SKM-1 treated with dmso at 0.1 percent for 144 hours (cell line): ENCODE results near the gene ZNF540.
"Not testable (repeated sequence)": the region's sequence is repeated elsewhere in the genome, so short reads cannot be mapped to it uniquely, and the experiment has no call there.

Source experiments
- DNase-seq: peaks from one replicate; lab custom pipeline; 2025; ENCODE audit not compliant: unreplicated experiment; lab: John Stamatoyannopoulos, UW

Gene ZNF540

GRCh38 chr19:37594304-37594981 is at the start of gene ZNF540, which contains the start of gene ZNF571:
ZNF540 (plus strand) TSS chr19:37594876; CDS start chr19:37598448, 3,572 bp downstream.
ZNF571 (minus strand) TSS chr19:37594792; CDS start chr19:37586676, 8,116 bp downstream.
- peak; percentile 93 for DNase-seq

DNA sequence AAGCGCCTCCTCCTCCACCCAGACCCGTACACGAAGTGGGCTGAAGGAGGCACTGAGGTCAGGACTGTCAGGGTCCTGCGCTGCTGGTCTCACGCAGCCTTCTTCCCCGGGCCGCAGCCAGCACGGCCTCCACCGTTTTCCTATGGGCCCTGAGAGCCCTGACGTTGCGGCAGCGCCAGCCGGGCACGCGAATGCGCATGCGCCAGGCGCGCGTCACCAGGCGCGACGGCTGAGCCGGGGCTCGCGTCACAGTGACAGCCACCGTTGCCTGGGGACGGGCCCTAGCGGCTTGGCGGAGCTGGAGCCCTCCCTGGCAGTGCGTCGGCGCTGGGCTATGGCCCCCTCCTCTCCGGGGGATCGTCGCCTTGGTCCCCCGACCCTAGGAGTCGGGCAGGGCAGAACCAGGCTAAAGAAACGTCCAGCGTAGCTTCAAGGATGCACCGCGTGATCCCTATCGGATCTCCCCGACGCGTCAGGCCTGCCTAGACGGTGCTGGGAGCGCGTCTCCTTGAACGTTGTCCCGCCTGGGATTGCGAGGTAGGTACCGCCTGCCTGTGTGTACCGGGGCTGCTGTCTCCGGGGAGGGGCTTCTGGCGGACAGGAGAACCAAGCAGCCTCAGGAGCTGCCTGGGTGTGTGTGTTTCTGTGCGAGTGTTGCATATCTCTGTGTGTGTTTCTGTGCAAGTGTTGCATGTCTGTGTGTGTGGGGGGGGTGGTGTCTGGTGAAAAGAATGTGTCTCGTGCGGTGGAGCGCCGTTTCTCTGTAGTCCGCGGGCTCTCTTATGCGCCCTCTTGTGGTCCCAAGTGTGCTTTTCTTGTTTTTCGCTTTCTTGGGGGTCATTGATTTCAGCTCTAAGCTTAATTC is 43.3 kb upstream of the ZNF540 start:
- no peak for DNase-seq

- DNase-seq, result no peak
Measured at GRCh38 chr19:37563518-37563917, 31.2 kb upstream of the ZNF540 start.

DNA sequence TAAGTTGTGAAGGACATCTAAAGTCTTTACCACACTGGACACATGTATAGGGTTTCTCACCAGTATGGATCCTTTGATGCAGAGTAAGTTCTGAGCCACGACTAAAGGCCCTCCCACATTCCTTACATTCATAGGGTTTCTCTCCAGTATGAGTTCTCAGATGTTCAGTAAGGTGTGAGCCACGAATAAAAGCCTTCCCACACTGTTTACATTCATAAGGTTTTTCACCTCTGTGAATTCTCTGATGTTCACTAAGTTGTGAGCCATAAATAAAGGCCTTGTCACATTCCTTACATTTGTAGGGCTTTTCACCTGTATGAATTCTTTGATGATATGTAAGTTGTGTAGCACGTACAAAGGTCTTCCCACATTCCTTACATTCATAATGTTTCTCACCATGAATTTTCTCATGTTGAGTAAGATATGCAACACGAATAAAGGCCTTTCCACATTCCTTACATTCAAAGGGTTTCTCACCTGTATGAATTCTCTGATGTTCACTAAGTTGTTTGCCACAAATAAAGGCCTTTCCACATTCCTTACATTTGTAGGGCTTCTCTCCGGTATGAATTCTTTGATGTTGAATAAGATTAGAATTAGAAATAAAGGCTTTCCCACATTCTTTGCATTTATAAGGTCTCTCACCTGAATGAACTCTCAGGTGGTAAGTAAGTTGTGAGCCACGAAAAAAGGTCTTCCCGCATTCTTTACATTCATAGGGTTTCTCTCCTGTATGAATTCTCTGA is 29.9 kb upstream of the ZNF540 start:
- no peak for DNase-seq

GRCh38 chr19:37565370-37565669 is 29.4 kb upstream of the ZNF540 start:
- DNase-seq, result no peak

DNA sequence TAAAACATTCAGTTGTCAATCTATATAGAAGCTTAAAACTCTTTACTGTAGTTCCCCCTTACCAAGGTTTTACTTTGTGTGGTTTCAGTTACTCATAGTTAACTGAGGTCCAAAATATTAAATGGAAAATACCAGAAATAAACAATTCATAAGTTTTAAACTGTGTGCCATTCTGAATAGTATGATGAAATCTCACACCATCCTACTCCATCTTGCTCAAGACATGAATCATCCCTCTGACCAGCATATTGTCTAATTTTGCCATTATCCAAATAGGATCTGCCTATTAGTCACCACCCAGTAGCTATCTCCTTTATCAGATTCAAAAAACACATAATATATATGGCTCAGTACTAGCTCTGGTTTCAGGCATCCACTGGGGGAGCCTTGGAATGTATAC is 22.5 kb upstream of the ZNF540 start:
- no peak for DNase-seq

DNA sequence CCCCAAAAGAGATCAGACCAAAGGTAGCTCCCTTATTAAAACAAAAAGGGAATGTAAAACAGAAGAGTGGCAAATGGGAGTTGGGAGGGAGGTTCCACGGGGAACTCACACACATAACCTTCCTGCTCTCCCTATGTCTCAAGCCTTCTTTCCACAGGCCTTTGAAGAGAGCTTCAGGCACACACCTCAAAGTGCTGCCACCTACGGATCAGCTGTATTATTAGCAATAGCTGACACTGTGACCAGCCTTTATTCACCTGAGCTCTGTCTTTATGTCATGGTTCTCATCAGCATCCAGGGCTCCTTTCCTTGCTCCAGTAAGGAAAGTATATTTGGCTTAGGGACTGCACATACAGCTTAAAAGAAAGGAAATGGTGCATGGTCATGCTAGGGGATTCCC is 11.3 kb upstream of the ZNF540 start:
- DNase-seq, result no peak

GRCh38 chr19:37593996-37594303 is 726 bp upstream of the ZNF540 start:
- no peak for DNase-seq

GRCh38 chr19:37594982-37595382 is 306 bp downstream of the ZNF540 start:
- DNase-seq, result no peak

DNA sequence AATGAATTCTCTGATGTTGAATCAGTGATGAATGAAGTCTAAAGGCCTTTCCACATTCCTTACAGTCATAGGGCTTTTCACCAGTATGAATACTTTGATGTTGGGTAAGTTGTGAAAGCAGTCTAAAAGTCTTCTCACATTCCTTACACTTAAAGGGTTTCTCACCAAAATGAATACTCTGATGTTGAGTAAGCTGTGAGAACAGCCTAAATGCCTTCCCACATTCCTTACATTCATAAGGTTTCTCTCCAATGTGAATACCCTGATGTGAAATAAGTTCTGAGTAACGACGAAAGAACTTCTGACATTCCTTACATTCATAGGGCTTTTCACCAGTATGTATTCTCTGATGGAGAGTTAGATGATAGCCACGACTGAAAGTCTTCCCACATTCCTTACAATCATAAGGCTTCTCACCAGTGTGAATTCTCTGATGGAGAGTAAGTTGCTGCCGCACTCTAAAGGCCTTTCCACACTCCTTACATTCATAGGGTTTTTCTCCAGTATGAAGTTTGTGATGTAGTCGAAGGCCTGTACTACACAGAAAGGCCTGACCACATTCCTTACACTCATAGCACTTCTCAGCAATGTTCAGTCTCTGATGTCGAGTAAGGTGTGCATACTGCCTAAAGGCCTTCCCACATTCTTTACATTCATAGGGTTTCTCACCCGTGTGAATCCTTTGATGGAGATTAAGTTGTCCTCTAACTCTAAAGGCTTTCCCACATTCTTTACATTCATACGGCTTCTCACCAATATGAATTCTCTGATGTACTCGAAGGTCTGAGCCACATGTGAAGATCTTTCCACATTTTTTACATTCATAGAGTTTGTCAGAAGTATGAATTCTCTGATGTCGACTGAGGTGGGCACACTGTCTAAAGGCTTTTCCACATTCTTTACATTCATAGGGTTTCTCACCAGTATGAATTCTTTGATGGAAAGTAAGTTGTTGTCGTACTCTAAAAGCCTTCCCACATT is 40.7 kb downstream of the ZNF540 start:
- no peak for DNase-seq

DNA sequence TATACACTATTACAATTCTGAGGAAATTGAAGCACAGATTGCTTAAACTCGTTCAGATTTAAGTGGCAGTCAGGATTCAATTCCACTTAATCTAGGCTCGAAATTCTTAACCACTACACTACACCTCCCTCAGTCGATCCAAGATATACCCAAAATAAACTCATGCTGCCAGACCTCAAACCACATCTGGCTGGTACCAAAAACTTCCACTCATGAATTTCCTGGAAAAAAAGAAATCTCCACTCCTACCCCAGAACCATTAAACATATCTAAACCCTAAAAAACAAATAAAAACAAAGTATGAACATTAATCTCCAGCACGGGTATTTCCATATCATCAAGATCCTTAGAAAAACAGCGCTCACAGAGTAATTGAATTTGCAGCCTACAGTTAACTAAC is 59.4 kb downstream of the ZNF540 start:
- DNase-seq, result no peak

GRCh38 chr19:37654629-37655300 is 60.1 kb downstream of the ZNF540 start:
- DNase-seq, result peak; percentile 14

GRCh38 chr19:37655301-37655688 is 60.6 kb downstream of the ZNF540 start, which contains the start of gene ZFP30:
ZFP30 (minus strand) TSS chr19:37655465; CDS start chr19:37647822, 7,643 bp downstream.
- peak; percentile 67 for DNase-seq

DNA sequence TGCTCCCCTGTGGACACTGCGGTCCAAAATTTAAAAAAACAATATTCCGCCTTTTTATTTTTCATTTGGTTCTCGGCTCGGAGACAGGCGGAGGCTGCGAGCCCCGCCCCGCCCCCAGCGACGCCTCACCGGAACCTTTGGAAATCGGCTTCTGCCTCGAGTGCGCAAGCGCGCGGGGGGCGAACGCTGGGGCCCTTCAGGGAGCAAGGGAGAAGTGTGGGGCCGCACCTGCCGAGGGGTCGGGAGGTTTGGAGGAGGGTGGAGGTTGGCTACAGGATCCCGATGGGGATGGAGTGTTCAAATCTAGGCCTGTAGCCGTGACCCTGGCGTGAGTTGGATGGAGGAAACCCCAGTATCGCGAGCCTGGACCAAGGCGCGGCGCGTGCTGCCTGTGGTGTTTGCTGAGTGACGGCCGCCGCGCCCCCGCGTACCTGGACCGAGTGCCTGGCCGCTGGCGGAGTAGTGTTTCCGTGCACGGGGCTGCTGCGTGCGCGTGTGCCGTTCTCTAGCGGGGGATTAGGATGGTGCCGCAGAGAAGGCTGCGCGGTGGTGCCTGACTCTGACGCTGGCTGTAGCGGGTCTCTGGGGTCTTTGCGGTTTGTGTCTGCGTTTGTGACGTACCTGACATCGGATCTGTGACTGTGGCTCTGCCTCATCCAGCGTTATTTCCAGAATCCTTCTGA is 61.2 kb downstream of the ZNF540 start:
- DNase-seq, result peak; percentile 72

GRCh38 chr19:37657157-37657556 is 62.5 kb downstream of the ZNF540 start:
- DNase-seq, result not testable (repeated sequence)
